Omental fat pad (tissue), 4 donors: ENCODE measurements around the gene TAB2. TPM values are rescaled to one million over a fixed set of nuclear protein-coding genes. Genes with fewer than 3 reads are reported as not detected.

Experiments used
- ATAC-seq: fragments of 150-250 bp; one replicate; pipeline ENCODE4 v1.9.1; 2016; ENCODE audit warnings: mild to moderate bottlenecking, moderate library complexity; ENCODE audit not compliant: low FRiP score
- DNase-seq: peaks from one replicate; pipeline ENCODE4 v3.0.0-alpha.2; 2019; ENCODE audit warnings: low spot score
- total RNA-seq, 4 donors: library from RNA; depleted of rRNA; stranded (reverse); fragments of >200 nt; gene quantifications; one replicate each; pipeline ENCODE4 v1.1.0, GENCODE V29; 2016
- TF ChIP-seq, protein P1 (sequence below), 3 donors: fragments of 450-650 bp; IDR thresholded peaks; one replicate each; pipeline ENCODE4 v1.5.1; 2016 to 2017; ENCODE audit warnings: antibody characterized with exemption in 3 of 3, mild to moderate bottlenecking in 3 of 3, moderate library complexity in 2 of 3

TAB2 gene
- total RNA-seq, 4 donors from 2014 or later, result 40.0 to 88.4 (median 58.6) TPM

DNA sequence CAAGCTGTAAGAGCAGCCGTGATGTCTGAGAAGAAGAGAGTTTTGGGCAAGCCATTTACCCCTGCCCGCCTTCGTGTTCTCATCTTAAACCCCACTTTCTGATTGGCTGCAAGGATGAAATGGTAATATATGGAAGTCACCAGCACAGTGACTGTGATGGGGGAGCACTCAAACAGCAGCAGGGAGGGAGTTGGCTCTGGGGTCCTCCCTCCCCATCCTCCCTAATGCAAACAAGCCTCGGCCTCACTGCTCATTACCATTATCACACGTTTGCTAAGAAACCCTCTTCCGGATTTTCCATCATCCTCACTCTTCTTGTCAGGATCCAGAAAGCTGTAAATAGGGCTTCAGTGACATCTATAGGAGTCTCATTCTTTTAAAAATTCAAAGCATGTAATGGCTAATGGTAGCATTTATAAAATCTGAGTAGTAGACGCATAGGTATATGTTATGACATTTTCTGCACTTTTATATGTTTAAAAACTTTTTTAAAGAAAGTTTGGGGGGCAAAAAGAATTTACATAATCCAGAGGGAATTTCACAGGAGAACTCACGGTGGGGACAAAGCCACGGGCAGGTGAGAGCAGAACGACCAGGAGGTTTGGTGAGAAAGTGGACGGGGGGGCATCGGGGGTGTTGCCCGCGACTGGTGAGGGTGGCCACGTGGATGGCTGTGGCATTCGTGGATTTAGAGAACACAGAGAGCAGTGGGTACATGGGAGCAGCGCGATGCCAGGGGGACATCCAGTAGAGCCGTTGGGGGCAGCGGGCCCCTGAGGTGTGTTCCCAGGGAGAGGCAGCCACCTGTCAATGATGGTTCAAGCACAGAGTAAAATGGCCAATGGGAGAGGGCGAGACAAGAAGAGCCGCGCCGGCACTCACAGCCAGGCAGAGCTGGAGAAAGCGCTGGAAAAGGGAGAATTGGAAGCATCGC lies 112.2 kb downstream of the TAB2 start:
- TF ChIP-seq, protein P1, sequence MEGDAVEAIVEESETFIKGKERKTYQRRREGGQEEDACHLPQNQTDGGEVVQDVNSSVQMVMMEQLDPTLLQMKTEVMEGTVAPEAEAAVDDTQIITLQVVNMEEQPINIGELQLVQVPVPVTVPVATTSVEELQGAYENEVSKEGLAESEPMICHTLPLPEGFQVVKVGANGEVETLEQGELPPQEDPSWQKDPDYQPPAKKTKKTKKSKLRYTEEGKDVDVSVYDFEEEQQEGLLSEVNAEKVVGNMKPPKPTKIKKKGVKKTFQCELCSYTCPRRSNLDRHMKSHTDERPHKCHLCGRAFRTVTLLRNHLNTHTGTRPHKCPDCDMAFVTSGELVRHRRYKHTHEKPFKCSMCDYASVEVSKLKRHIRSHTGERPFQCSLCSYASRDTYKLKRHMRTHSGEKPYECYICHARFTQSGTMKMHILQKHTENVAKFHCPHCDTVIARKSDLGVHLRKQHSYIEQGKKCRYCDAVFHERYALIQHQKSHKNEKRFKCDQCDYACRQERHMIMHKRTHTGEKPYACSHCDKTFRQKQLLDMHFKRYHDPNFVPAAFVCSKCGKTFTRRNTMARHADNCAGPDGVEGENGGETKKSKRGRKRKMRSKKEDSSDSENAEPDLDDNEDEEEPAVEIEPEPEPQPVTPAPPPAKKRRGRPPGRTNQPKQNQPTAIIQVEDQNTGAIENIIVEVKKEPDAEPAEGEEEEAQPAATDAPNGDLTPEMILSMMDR (IDR thresholded peaks at IDR 0.05), result no peak
- ATAC-seq, result no peak

GRCh38 chr6:149431905-149432775 lies 114.6 kb downstream of the TAB2 start:
- peak; percentile 82 for ATAC-seq
- TF ChIP-seq, protein P1 (IDR thresholded peaks at IDR 0.05), result peak in 2 of 3 donors; percentile 20 to 95
- DNase-seq, result peak; percentile 98

More for the DNA sequence above, 112.2 kb downstream of the TAB2 start:
- no peak for DNase-seq

- ATAC-seq (no peak), DNase-seq (no peak)
- TF ChIP-seq, protein P1 (IDR thresholded peaks at IDR 0.05), result no peak
Measured at GRCh38 chr6:149433405-149433804, 115.9 kb downstream of the TAB2 start.

GRCh38 chr6:149433881-149434280 lies 116.4 kb downstream of the TAB2 start:
- DNase-seq (no peak), ATAC-seq (no peak)
- TF ChIP-seq, protein P1 (IDR thresholded peaks at IDR 0.05), result no peak

DNA sequence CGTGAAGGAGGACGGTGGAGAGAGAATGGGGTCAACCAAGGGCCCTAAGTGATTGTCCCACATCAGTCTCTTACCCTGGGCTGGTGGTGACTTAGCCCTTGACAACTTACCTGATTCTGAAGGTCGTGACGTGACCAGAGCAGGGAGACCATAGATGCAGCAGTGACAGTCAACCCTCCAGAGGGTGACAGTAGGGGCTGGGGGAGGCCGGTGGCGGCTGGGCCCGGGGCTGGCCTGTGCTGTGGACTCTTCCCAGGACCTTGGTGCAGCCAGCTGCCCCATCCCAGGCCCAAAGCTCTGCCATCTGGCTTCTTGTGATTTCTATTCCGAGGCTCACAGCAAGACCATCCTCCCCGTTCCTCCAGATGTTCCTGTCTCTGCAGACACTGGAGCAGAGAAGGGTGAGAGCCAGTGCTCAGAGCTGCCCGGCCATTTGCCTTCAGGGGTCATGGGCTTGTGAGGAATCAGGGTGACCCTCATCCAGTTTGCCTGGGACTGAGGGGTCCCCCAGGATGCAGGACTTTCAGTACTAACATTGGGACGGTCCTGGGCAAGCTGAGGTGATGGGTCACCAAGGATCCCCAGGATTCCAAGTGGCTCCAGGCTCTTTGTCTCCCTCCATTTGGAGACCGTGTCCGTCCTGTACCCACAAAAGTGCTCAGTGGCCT lies 118.5 kb downstream of the TAB2 start:
- TF ChIP-seq, protein P1 (IDR thresholded peaks at IDR 0.05), result no peak
- DNase-seq (no peak), ATAC-seq (no peak)

GRCh38 chr6:149436647-149437046 lies 119.1 kb downstream of the TAB2 start:
- ATAC-seq (no peak), DNase-seq (no peak)
- TF ChIP-seq, protein P1 (IDR thresholded peaks at IDR 0.05), result no peak
